ENCODE measurements around the gene MPPED2. TPM values are rescaled to one million over a fixed set of nuclear protein-coding genes. Genes with fewer than 3 reads are reported as not detected.

MPPED2 gene
- total RNA-seq, 1 experiment from 2014 or later = 4.7 TPM

DNA sequence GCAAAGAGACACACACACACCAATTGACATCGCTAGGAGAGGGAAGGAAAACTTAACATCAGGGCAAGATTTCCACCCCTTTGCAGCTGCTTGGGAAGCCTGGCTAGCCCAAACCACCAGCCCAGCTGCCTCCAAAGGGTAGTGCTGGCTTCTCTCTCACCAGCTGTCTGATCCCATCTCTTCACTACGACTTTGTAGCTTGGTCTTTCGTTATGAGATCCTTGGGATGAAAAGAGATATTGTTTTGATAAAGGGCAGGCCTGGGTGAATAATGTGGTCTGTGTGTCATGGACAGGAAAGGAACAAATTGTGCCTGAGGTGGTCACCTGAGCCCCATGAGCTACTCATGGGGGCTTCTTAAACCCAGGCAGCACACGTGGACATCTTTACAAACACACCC is 161.3 kb downstream of the MPPED2 start:
- Mint-ChIP-seq H3K4me1 (peaks cover 29 to 45% of the 10 kb centered on the region in 2 experiments), H3K27ac (peak overlapping the region in 1 of 3 experiments; percentile 86; a peak in 2 of 7 replicates), H3K4me3 (no peak overlapping the region), H3K36me3 (ENCODE audit: insufficient read depth in 1 of 3, low read depth in 3 of 3) (no peaks in the 10 kb centered on the region; a peak in 1 of 7 replicates), H3K9me3 (no peaks in the 10 kb centered on the region), H3K27me3 (ENCODE audit: low read depth) (no peaks in the 10 kb centered on the region)
- no peaks in the 10 kb centered on the region for H3K27me3 ChIP-seq (ENCODE audit: insufficient read depth, low read length)
- no peak overlapping the region for H2BK120ac ChIP-seq (ENCODE audit: low read depth, low read length, poor library complexity, severe bottlenecking)
- H3K23ac ChIP-seq (ENCODE audit: insufficient read length, low read depth, low read length) = no peak overlapping the region
- no peak overlapping the region for H2BK20ac ChIP-seq (ENCODE audit: low read depth, low read length, poor library complexity, severe bottlenecking)
- H4K91ac ChIP-seq (ENCODE audit: insufficient read length, low read depth, low read length) = no peak overlapping the region
- H3K79me1 ChIP-seq (ENCODE audit: insufficient read depth, low read depth, low read length, poor library complexity, severe bottlenecking) = no peaks in the 10 kb centered on the region
- H2BK5ac ChIP-seq (ENCODE audit: insufficient read length, low read length) = no peak overlapping the region
- no peak overlapping the region for H4K5ac ChIP-seq (ENCODE audit: insufficient read length, low read depth, low read length)
- no peak for DNase-seq
- H3K4ac ChIP-seq (ENCODE audit: low read depth, low read length) = no peak overlapping the region
- no peak overlapping the region for H3K4me2 ChIP-seq (ENCODE audit: insufficient read depth, insufficient read length, low read length)
- TF ChIP-seq, protein P1, sequence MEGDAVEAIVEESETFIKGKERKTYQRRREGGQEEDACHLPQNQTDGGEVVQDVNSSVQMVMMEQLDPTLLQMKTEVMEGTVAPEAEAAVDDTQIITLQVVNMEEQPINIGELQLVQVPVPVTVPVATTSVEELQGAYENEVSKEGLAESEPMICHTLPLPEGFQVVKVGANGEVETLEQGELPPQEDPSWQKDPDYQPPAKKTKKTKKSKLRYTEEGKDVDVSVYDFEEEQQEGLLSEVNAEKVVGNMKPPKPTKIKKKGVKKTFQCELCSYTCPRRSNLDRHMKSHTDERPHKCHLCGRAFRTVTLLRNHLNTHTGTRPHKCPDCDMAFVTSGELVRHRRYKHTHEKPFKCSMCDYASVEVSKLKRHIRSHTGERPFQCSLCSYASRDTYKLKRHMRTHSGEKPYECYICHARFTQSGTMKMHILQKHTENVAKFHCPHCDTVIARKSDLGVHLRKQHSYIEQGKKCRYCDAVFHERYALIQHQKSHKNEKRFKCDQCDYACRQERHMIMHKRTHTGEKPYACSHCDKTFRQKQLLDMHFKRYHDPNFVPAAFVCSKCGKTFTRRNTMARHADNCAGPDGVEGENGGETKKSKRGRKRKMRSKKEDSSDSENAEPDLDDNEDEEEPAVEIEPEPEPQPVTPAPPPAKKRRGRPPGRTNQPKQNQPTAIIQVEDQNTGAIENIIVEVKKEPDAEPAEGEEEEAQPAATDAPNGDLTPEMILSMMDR (conservative IDR thresholded peaks at IDR 0.05) = no peak
- WGBS (ENCODE audit: extremely low coverage, insufficient read length, low lambda C conversion rate) = no CpG with 5 or more reads among the region's 4 CpGs
- H4K20me1 ChIP-seq (ENCODE audit: control insufficient read depth, insufficient read depth, insufficient read length) = no peaks in the 10 kb centered on the region
- H2AK5ac ChIP-seq (ENCODE audit: insufficient read length, low read length) = no peak overlapping the region
- peaks cover 12% of the 10 kb centered on the region; the same call in 1 of the 2 replicates for H3K4me1 ChIP-seq (ENCODE audit: insufficient read depth, low read length)
- H3K14ac ChIP-seq (ENCODE audit: insufficient read depth, low read length) = no peak overlapping the region
- H2BK12ac ChIP-seq (ENCODE audit: insufficient read length, low read depth, low read length) = no peak overlapping the region
- H3K9me3 ChIP-seq (ENCODE audit: control insufficient read depth, low read depth, low read length) = no peaks in the 10 kb centered on the region
- H3K9ac ChIP-seq (ENCODE audit: extremely low read depth, insufficient read length, low read length) = no peak overlapping the region
- no peak overlapping the region for H3K18ac ChIP-seq (ENCODE audit: insufficient read length, low read depth, low read length)
- no peak overlapping the region for H2AFZ ChIP-seq (ENCODE audit: low read length)
- H3K23me2 ChIP-seq (ENCODE audit: insufficient read length, low read depth, low read length, poor library complexity, severe bottlenecking) = no peaks in the 10 kb centered on the region
- H3K79me2 ChIP-seq (ENCODE audit: insufficient read depth, low read length) = no peaks in the 10 kb centered on the region
- H3T11ph ChIP-seq (ENCODE audit: low read length) = no peak overlapping the region
- H3K56ac ChIP-seq (ENCODE audit: insufficient read length, low read depth, low read length) = no peak overlapping the region
- H4K8ac ChIP-seq (replicated peaks; ENCODE audit: insufficient read length, low read depth, low read length) = no peak overlapping the region
- no peak overlapping the region for H3K27ac ChIP-seq (ENCODE audit: insufficient read length, low read depth, low read length)
- H2BK15ac ChIP-seq (ENCODE audit: low read depth, low read length) = no peak overlapping the region

Measured in H9 (cell line).